HG02970 (cell line): ENCODE measurements around the gene SPATA21.
A peak's percentile ranks its signal among the peaks of the same experiment; 100 is the strongest.

Experiments used
- ATAC-seq: cut with Tn5 transposase; IDR thresholded peaks from one replicate; pipeline ENCODE4 v1.9.1; 2021; ENCODE audit warnings: mild to moderate bottlenecking, moderate library complexity, moderate number of reproducible peaks; ENCODE audit not compliant: unreplicated experiment, low FRiP score

The SPATA21 gene

GRCh38 chr1:16422041-16422440 is 15.2 kb downstream of the SPATA21 start:
- no peak for ATAC-seq

- no peak for ATAC-seq
These were observed 16.0 kb downstream of the SPATA21 start for GRCh38 chr1:16421201-16421600.

GRCh38 chr1:16420424-16421118 is 16.7 kb downstream of the SPATA21 start:
- ATAC-seq = peak; percentile 81

- no peak for ATAC-seq
These were observed 18.3 kb downstream of the SPATA21 start for GRCh38 chr1:16418823-16419425.

- no peak for ATAC-seq
These were observed 24.0 kb downstream of the SPATA21 start for GRCh38 chr1:16413191-16413590.

GRCh38 chr1:16410803-16411202 is 26.4 kb downstream of the SPATA21 start:
- no peak for ATAC-seq

GRCh38 chr1:16409536-16410152 is 27.6 kb downstream of the SPATA21 start:
- ATAC-seq = no peak

- ATAC-seq = no peak
These were observed 30.4 kb downstream of the SPATA21 start for GRCh38 chr1:16406868-16407267.

- ATAC-seq = no peak
These were observed 31.8 kb downstream of the SPATA21 start for GRCh38 chr1:16405441-16405840.

GRCh38 chr1:16402742-16403141 is 34.5 kb downstream of the SPATA21 start:
- no peak for ATAC-seq

- ATAC-seq = no peak
These were observed 38.8 kb downstream of the SPATA21 start for GRCh38 chr1:16398371-16398953.

- no peak for ATAC-seq
These were observed 40.1 kb downstream of the SPATA21 start for GRCh38 chr1:16397120-16397519.

- no peak for ATAC-seq
These were observed 40.6 kb downstream of the SPATA21 start for GRCh38 chr1:16396591-16396990.

- no peak for ATAC-seq
These were observed 42.2 kb downstream of the SPATA21 start for GRCh38 chr1:16394977-16395376.

- ATAC-seq = no peak
These were observed 43.4 kb downstream of the SPATA21 start for GRCh38 chr1:16393570-16394521.

- no peak for ATAC-seq
These were observed 44.3 kb downstream of the SPATA21 start for GRCh38 chr1:16392740-16393569.

- ATAC-seq = no peak
These were observed 45.8 kb downstream of the SPATA21 start for GRCh38 chr1:16391411-16391810.

- ATAC-seq = no peak
These were observed 49.7 kb downstream of the SPATA21 start for GRCh38 chr1:16387201-16388188.
